ENCODE data around the gene ABAT. TPM values are rescaled to one million over a fixed set of nuclear protein-coding genes. Genes with fewer than 3 reads are reported as not detected.
A peak's percentile ranks its signal among the peaks of the same experiment; 100 is the strongest.

Gene ABAT
- total RNA-seq, 1 donor from 2014 or later, result 2.6 TPM

DNA sequence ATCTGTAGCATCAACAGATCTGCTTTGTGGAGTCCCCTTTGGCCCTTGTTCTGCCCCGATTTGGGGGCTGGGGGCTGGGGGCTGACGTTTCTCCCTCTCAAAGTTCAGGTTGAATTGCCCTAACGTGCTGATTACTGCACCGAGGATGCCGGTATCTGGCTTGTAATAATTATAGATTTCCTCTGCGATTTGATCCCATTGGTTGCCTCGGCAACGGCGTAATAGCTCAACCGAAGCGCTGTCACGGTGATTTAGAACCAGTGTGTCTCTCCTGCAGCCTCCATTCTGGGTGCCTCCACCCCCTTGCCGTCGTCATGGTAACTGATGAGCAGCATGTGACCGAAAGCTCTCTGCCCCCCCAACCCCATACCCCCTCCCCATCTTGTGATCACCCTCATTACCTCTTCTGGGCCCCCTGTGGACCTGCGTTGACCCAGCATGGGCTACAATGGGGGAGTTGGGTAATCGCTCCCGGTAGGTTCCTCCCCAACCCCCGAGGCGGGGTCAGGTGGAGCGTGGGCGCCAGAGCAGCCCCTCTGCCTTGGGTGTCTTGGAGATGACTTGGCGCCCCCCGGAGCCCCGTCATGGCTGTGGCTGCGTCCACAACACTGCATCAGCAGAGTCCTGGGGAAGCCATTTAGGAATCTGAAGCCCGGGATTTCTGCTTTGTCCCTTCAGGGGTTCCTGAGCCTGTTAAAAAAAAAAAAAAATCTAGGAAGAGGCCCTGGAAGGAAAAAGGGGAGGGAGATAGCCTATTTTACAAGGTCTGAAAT, 38.4 kb downstream of the ABAT start:
- DNase-seq, result no peak
- ATAC-seq, result no peak
- intact Hi-C loops (cut with micrococcal nuclease), result no loop called here

DNA sequence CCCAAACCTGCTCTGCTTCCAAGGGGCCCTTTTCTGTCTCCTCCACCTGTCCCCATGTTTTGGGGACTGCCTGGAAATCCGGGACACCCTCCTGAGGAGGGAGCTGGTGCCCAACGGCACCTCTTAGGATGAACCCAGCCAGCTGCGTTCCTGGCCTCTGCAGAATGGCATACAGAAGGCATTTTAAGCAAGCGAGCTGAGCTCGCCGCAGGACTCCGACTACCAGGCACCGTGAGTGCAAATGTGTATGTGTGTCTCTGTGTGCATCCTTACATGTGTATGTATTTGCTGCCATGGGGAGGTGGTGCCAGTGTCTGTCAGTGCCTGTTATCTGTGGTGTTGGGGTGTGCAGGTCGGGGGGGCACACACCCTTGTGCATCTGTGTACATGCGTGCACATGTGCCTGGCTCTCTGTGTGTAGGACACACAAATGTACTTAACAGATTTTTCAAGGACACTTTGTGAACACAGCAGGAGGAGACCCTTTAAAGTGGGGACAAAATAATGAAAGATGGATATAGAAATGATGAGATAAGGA, 39.3 kb downstream of the ABAT start:
- ATAC-seq (no peak), DNase-seq (no peak)
- intact Hi-C loops (cut with micrococcal nuclease), result no loop called here

DNA sequence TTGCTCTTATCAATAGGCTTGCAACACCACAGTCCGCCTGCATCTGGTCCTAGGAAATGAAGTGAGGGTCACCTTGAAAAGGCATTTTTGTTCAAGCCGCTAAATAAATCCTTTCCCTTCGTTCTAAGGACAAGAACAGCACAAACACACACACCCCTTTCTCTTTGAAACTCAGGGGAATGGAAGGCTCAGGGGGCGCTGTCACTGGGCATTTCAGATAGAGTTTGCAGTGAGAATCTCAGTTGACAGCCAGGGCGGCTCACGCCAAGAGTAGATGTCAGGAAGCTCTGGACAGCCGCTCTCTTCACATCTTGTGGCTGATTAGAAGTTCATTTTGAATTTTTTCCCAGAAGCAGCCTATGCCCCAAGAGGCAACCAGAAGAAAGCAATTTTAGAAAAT, 39.8 kb downstream of the ABAT start:
- intact Hi-C loops (cut with micrococcal nuclease), result no loop called here
- ATAC-seq, result no peak
- DNase-seq, result no peak

DNA sequence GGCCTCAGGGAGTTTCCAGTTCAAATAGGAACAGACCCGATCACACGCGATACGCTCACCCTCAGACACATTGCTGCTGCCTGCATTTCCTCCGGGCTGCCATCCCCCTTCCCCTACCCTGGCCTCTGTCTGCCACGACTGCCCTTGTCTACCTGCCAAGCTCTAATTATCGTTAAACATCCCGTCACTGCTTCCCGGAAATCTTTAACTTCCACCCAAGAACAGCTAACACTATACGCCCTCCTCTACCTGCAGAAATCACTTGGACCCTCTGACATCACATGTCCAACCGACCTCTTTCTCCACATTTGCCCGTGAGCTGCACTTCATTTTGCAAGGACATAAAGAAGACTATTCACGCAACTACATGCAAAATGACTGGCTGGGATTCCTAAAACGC, 40.4 kb downstream of the ABAT start:
- ATAC-seq, result no peak

DNA sequence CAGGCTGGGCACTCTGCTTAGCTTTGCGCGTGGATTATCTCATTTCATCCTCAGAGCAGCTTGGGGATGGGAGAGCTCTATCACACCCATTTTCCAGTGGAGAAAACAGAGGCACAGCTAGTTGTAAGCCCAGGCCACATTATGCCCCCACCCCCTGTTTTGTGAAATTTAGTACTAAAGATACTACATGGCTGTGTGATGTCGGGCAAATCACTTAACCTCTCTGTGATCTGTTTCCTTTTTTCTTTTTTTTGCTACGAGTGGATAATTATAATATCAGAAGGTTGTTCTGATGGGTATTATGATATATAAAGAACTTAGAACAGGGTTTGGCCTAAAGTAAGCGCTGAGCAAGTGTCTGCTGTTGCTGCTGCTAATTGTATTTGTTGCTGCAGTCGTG, 41.6 kb downstream of the ABAT start:
- no peak for DNase-seq
- no peak for ATAC-seq
- intact Hi-C loops (cut with micrococcal nuclease), result no loop called here

More for the DNA sequence above, 40.4 kb downstream of the ABAT start:
- DNase-seq, result no peak
- intact Hi-C loops (cut with micrococcal nuclease), result no loop called here

DNA sequence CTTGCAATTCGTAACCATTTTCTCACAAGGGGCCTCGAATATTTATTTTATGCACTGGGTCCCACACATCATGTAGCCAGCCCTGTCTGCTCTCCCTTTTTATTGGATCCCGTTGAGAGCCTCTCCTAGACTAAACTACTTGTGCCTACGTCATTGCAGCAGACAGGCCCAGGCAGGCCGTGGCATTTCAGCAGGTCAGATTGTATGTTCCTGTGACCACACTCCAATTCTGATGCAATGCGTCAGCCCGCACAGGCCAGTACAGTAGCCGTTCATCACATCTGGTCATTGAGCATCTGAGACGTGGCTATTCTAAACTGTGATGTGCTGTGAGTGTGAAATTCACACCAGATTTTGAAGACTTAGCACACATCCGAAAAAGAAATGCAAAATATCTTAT, 42.2 kb downstream of the ABAT start:
- intact Hi-C loops (cut with micrococcal nuclease), result no loop called here
- no peak for ATAC-seq
- no peak for DNase-seq

DNA sequence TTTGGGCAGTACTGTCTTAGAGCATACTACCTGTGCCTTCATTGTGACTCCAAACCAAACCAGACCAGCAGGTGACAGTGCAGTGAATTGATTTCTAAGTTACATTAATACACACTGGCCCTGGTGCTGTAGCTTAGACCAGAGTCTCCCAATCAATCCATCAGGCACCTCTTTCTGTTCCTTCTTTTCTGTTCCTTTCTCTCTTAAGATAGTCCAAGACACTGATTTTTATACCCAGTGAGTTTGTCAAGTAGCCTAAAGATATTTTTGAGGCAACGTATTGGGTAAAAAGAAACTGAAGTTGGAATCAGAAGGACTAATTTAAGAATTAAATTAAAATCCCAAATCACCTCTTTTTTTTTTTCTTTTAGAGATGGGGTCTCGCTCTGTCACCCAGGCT, 43.1 kb downstream of the ABAT start:
- DNase-seq (no peak), ATAC-seq (no peak)
- intact Hi-C loops (cut with micrococcal nuclease), result no loop called here

DNA sequence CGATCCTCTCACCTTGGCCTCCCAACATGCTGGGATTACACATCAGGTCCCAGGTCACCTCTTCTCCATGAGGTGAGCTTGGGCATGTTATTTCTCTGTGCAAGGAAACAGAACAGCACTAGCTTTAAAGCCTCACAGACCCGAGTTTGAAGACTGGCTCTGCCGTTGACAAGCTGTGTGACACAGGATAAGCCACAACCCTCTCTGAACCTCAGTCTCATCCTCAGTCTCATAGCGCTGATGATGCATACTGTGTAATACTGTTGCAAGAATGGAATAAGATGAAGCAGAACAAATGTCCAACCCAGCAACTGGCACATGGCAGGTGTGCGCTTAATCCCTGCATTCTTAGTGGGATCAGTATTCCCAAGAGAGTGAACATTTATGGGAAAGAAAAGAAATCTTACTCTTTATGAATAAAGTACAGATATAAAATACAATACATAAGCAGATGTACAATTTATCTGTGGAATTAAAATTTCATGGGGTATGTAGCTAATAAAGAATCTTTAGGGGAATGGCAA, 43.5 kb downstream of the ABAT start:
- ATAC-seq, result no peak
- intact Hi-C loops (cut with micrococcal nuclease), result no loop called here

DNA sequence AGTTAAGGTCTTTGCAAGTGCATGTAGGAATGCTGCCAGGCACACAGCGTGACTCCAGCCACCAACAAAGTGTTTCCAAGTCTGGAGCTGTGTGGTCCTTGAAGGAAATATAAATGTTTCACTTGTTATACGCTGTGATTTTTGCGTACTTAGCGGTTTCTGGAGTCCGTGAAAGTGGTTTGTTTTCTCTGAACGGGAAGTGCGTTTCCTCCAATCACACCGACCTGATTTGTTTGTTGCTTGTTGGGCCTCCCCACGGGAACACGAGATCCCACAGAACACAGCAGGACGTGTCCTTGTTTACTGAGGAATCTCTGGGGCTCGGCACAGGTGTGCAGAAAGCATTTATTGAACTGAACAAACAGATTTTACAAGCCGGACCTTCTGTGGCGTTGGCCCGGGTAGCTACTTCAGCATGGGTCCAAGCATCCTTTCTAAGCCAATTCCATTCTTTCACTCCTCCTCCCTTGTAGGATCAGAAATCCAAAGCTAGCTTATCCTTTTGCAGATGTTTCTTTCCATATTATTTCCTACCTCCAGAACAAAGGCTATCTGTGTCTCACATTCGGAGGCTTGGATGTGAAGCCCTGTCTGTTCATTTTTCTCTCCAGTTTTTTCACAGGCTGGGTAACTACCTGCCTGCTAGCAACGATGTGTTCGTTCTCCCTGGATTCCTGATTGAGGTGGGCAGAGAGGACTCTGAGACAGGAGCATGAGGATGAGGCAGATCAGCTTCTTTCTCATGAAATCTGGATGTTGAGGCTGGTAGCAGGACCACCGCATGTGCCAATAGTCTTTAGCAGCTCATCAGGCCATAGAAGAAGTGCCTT, 44.6 kb downstream of the ABAT start:
- no peak for ATAC-seq
- no peak for DNase-seq
- intact Hi-C loops (cut with micrococcal nuclease), result no loop called here

More for the DNA sequence above, 43.5 kb downstream of the ABAT start:
- DNase-seq, result no peak

DNA sequence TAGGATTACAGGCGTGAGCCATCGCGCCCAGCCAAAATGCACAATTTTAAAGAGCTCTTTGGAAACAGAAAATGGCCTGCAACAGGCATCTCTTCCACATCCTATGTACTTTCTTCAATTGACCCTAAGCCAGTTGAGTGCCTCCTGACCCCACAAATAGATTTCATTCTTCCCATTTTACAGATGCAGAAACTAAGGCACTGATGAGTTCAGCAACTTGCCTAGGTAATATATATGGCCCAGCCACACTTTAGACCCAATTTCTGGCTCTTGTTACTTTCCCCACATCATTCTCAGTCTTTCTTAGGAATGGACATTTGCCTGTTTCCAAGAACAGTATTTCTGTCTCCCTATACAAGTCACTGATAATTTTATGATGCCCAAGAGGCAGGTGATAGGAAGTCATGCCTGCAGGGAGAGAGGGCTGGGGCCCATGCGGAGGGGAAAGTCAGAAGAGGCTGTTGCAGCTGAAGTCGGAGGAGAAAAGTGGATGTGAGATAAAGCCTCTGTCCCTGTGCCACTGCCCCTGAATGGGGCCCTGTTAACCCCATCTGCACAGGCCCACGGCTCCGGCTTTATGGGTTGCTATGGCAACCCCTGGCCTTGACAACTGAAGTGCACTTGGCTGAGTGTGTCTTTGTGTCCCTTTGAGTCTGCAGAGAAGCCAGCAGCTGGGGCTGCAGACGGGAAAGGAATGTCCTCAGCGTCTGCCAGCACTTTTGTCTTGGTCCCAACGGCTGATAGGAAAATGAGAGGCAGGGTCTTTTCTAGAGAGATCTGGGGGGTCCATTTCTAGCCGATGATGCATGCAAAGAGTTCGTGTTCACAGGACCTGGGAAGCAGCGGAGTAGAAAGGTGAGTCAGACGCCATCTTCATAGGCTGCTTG, 45.9 kb downstream of the ABAT start:
- intact Hi-C loops (cut with micrococcal nuclease), result no loop called here
- DNase-seq (peak; percentile 32), ATAC-seq (peak; percentile 91)

DNA sequence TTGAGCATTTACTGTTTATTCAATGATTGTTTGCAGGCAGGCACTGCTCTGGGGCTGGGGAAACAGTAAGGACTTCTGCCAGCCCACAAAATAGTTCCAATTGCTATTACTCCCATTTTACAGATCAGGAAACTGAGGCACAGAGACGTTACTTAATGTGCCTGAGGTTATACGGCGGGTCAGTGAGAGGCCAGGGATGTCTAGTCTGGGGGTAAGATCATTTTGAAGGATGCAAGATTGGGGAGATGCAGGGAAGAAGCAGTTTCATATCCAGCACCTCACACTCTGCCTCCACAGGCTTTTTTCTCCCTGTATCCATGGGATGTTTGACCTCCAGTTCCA, 46.5 kb downstream of the ABAT start:
- ATAC-seq (no peak), DNase-seq (no peak)
- intact Hi-C loops (cut with micrococcal nuclease), result no loop called here

DNA sequence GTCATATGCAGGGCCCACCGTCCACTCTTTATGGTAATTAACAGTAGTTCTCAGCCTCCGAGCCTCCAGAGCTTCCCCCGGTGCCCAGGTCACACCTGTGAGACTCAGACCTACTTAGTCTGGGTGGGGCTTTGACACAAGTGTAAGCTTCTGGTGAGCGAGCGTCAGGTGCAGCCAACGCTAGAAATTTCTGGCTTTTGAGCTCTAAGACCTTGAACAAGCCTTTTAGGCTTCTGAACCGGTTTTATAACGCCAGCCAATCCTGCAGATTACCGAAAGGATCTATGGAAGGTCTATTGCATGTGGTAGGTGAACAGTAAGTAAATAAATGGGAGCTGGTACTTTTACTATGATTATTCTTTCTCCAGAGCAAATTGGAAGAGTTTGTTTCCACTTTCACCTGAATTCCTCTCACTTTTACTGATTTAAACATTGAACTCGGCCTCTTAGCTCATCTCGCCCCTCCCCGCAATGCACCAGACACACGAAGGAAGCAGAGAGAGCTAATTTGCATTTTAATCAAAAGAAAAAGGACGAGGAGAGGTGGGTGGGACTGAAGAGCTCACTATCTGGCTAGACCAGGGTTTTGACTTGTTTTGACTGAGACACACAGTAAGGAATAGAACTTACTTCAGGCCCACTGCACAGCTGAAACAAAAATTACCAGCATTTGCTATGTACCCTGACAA, 47.1 kb downstream of the ABAT start:
- no peak for DNase-seq
- ATAC-seq, result no peak
- intact Hi-C loops (cut with micrococcal nuclease), result no loop called here

DNA sequence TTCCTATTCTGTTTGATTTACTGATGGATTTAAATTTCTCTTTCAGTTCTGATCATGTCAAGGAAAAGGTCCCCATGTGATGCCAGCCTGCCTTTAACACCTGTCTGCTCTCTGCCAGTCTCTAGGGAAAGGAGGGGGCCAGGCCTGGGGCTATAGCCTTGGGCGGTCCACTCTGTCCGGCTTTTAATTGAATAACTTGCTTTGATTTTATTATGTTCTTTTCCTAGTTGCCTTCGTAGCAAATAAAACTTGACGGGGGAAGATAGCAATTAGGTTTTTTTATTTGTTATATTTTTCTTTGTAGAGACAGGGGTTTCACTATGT, 47.6 kb downstream of the ABAT start:
- DNase-seq, result no peak
- ATAC-seq, result no peak
- intact Hi-C loops (cut with micrococcal nuclease), result no loop called here

DNA sequence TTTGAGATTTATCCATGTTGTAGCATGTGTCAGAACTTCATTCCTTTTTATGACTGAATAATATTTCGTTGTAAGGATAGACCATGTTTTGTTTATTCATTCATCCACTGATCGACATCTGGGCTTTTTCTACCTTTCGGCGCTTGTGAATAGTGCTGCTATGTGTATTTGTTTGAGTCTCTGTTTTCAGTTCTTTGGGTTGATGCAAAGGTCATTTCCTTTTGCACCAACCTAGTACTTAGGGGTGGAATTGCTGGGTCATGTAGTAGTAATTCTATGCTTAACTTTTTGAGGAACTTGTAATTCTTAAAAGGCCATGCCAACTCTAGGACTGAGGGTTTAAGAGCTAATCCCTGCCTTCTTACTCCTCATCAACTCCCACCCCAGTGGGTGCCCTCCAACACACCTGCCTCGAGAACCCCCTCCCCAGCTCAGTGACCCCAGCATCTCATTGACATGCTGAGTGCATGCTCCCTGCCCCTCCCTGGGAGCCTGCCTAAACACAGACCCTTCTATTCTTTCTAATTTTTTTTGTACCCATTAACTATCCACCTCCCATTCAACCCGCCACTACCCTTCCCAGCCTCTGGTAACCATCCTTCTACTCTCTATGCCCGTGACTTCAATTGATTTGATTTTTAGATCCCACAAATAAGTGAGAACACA, 51.2 kb downstream of the ABAT start:
- intact Hi-C loops (cut with micrococcal nuclease), result no loop called here
- no peak for DNase-seq
- no peak for ATAC-seq

DNA sequence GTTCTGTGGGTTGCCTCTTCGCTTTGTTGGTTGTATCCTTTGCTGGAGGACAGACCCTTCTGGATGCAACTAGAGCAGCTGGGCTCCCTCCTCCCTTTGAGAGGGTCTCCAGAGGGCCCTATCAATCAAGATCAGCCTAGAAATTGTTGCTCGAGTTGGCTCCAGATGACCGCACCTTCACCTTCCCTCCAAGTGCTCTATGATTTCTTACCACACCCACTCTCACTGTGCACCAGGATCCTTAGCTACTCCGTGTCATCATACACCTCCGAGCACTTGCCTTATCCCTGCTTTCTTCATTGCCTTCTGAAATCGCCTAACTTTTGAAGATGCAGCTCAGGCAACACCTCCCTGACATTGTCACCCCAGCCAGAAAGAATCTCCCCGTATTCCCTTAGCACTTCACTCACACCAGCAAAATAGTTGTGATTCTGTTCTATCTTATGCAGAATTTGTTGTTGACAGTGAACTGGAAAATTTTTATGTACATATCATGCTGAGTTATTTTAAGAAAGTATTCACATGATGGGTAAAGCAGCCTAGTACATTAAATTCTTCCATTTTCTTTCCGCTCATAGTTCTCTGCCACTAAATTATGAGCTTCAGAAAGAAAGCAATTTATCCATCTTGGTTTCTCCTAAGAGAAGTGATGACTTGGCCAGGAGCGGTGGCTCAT, 52.9 kb downstream of the ABAT start:
- no peak for DNase-seq
- intact Hi-C loops (cut with micrococcal nuclease), result no loop called here
- ATAC-seq, result no peak

DNA sequence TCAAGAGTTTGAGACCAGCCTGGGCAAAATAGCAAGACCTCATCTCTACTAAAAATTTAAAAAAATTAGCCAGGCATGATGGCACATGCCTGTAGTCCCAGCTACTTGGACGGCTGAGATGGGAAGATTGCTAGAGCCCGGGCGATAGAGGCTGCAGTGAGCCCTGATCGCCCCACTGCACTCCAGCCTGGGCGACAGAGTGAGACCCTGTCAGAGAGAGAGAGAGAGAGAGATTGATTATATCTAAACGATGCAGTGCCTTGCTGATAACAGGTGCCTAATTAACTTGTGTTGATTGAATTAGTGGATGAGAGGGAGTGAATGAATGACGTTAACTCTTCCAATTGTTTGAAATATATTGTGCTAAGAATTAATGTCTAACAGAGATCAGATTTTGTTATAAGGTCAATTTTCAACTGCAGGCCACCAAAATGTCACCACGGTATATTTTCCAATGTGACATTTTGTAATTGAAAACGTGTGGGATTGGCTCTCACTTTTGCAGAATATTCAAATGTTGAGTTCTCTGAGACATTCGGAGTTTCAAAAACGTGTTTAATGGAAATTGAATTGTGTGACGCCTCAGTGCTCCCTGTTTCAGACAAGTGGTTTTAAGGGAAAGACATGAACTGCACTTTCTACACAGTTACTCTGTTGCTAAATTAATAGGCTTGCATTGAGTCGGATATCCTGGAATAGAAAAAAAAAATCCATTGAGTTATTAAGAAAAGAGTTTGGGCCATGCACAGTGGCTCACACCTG, 53.6 kb downstream of the ABAT start:
- intact Hi-C loops (cut with micrococcal nuclease), result no loop called here
- no peak for DNase-seq
- ATAC-seq, result no peak

DNA sequence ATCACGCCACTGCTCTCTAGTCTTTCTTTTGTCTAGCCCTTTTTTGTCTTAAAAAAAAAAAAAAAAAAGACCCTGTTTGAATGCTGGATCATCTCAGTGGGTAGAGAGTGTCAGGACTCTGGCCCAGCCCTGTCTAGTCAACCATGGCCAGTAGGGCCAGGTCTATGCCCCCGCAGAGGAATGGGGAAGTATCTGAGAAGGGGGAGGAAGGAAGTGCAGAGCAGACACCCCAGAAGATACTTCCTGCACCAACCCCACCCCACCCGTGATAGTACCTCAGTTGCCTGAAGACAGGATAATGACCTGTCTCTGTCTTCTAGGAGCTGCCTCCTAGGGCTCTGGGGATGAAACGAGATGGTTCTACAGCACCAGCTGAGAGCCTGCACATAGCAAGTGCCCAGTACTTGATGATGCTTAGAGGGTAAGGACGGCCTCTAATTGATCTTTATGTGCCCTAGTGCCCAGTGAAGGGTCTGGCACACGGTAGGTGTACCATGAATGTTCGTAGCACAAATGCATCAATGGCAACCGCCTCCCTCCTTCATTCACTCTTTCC, 55.4 kb downstream of the ABAT start:
- intact Hi-C loops (cut with micrococcal nuclease), result no loop called here
- no peak for DNase-seq
- no peak for ATAC-seq

All from left ventricle myocardium superior (tissue), 1 donor.